NCI-H2171 (cell line): ENCODE data around the gene ACP4.

ENCODE experiments used
- DNase-seq: peaks from one replicate; lab custom pipeline; 2025; lab: John Stamatoyannopoulos, UW

The ACP4 gene

DNA sequence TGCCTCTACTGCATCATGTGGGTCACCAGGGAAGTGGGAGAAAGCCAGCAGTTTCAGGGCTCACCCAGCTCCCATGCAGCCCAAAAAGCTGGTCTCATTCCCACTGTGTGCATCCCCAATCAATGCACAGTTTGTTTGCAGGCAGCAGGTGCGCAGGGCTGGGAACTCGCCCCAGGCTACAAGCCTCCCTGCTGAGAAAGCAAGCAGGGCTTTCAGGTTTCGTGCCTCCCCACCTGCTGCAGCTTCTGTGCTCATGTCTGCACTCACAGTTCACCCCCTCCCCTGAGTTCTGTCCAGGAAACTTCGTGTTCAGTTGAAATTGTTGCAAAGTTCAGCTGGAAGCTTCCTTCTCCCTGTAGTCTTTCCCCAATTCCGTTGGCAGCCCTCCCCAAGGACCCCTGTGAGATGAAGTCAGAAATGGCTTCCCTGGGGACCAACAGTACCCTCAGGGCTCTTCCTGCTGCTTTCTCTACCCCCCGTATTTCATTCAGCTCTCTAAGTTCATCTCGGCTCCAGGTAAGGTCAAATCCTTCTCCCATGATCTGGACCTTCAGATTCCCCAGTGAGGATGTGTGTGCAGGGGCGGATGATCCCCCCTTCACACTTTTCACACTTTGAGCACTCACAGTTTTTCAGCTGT, 54.2 kb downstream of the ACP4 start:
- DNase-seq = peak; percentile 75
